ENCODE results near the gene PPP4R4.

DNA sequence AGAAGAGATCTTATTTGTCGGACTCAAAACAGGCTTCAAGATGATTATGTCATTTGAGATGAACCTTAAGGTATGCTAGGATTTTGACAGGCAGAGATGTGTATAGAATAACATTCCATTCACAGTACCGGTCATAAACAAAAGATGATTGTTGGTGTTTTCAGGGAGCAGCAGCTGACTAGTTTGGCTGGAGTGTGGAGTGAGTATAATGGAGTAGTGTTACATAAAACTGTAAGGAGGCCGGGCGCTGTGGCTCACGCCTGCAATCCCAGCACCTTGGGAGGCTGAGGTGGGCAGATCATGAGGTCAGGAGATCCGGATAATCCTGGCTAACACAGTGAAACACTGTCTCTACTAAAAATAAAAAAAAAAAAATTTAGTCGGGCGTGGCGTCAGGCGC is 95.0 kb downstream of the PPP4R4 start:
- TF ChIP-seq, protein P1, sequence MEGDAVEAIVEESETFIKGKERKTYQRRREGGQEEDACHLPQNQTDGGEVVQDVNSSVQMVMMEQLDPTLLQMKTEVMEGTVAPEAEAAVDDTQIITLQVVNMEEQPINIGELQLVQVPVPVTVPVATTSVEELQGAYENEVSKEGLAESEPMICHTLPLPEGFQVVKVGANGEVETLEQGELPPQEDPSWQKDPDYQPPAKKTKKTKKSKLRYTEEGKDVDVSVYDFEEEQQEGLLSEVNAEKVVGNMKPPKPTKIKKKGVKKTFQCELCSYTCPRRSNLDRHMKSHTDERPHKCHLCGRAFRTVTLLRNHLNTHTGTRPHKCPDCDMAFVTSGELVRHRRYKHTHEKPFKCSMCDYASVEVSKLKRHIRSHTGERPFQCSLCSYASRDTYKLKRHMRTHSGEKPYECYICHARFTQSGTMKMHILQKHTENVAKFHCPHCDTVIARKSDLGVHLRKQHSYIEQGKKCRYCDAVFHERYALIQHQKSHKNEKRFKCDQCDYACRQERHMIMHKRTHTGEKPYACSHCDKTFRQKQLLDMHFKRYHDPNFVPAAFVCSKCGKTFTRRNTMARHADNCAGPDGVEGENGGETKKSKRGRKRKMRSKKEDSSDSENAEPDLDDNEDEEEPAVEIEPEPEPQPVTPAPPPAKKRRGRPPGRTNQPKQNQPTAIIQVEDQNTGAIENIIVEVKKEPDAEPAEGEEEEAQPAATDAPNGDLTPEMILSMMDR (IDR thresholded peaks at IDR 0.05), result no peak
- TF ChIP-seq POLR2A (IDR thresholded peaks at IDR 0.05), result no peak

All from testis (tissue), 2 donors.